Left ventricle myocardium inferior (tissue), 1 donor: Measurements from ENCODE around the gene CATSPER3. TPM values are rescaled to one million over a fixed set of nuclear protein-coding genes. Genes with fewer than 3 reads are reported as not detected.

Experiments used
- DNase-seq: peaks from one replicate; pipeline ENCODE4 v3.0.0-alpha.2; 2020
- H3K27ac ChIP-seq: fragments of 200-600 bp; replicated peaks from 2 replicates; pipeline ENCODE4 v1.8.0; 2021
- H3K27me3 ChIP-seq: fragments of 200-600 bp; 2 replicates; pipeline ENCODE4 v1.8.0; 2021; ENCODE audit warnings: low read depth
- H3K36me3 ChIP-seq: fragments of 200-600 bp; 2 replicates; pipeline ENCODE4 v1.8.0; 2021
- H3K4me1 ChIP-seq: fragments of 200-600 bp; 2 replicates; pipeline ENCODE4 v1.8.0; 2021
- H3K4me3 ChIP-seq: fragments of 200-600 bp; 2 replicates; pipeline ENCODE4 v1.8.0; 2021; ENCODE audit warnings: mild to moderate bottlenecking, moderate library complexity
- H3K9me3 ChIP-seq: fragments of 200-600 bp; replicated peaks from 2 replicates; pipeline ENCODE4 v1.8.0; 2021
- CTCF ChIP-seq: fragments of 200-600 bp; IDR thresholded peaks from 2 replicates; pipeline ENCODE4 v1.8.0; 2021; ENCODE audit warnings: antibody characterized with exemption, mild to moderate bottlenecking, borderline replicate concordance
- intact Hi-C: fragments of 100-400 bp; cut with micrococcal nuclease; formaldehyde crosslinking; loops from one replicate; pipeline ENCODE4 v1.11.0; 2022
- total RNA-seq: library from RNA; stranded (reverse); fragmentation: NEBNext Ultra II Directional; extraction: Animal tissue kit (Norgen Biotek cat#: 25700); gene quantifications from one replicate; pipeline ENCODE4 v1.2.1, GENCODE V29; 2021
- donor health status: DM: no; HTN: yes; CAD: no; lungs with severe emphysema.

CATSPER3 gene
- total RNA-seq, 1 donor from 2014 or later, result 0.49 TPM

GRCh38 chr5:135051872-135052271 is 84.2 kb downstream of the CATSPER3 start:
- Histone ChIP-seq H3K27me3 (peaks cover 79% of the 10 kb centered on the region), H3K4me3 (no peak overlapping the region), H3K36me3 (no peaks in the 10 kb centered on the region), H3K9me3 (no peaks in the 10 kb centered on the region), H3K4me1 (peaks cover 19% of the 10 kb centered on the region), H3K27ac (no peak overlapping the region)
- intact Hi-C loops, result no loop called here
- DNase-seq, result no peak
- no peak for TF ChIP-seq CTCF

- Histone ChIP-seq H3K4me1 (peaks cover 19% of the 10 kb centered on the region), H3K9me3 (no peaks in the 10 kb centered on the region), H3K36me3 (no peaks in the 10 kb centered on the region), H3K27me3 (peaks cover 72% of the 10 kb centered on the region), H3K4me3 (no peak overlapping the region), H3K27ac (no peak overlapping the region)
- DNase-seq, result no peak
- TF ChIP-seq CTCF, result no peak
- intact Hi-C loops, result no loop called here
Measured at GRCh38 chr5:135052511-135053145, 84.9 kb downstream of the CATSPER3 start.

GRCh38 chr5:135053278-135053677 is 85.6 kb downstream of the CATSPER3 start:
- Histone ChIP-seq H3K27me3 (peaks cover 65% of the 10 kb centered on the region), H3K4me1 (peaks cover 19% of the 10 kb centered on the region), H3K36me3 (no peaks in the 10 kb centered on the region), H3K4me3 (no peak overlapping the region), H3K9me3 (no peaks in the 10 kb centered on the region), H3K27ac (no peak overlapping the region)
- no peak for TF ChIP-seq CTCF
- DNase-seq, result no peak
- intact Hi-C loops, result no loop called here

- Histone ChIP-seq H3K36me3 (no peaks in the 10 kb centered on the region), H3K4me1 (peaks cover 19% of the 10 kb centered on the region), H3K27me3 (peaks cover 58% of the 10 kb centered on the region), H3K9me3 (no peaks in the 10 kb centered on the region), H3K4me3 (no peak overlapping the region), H3K27ac (no peak overlapping the region)
- intact Hi-C loops, result no loop called here
- TF ChIP-seq CTCF, result no peak
- no peak for DNase-seq
Measured at GRCh38 chr5:135053989-135054388, 86.3 kb downstream of the CATSPER3 start.

- H3K27me3 ChIP-seq, result peaks cover 53% of the 10 kb centered on the region
- no peak for TF ChIP-seq CTCF
- H3K9me3 ChIP-seq, result no peaks in the 10 kb centered on the region
- H3K36me3 ChIP-seq, result no peaks in the 10 kb centered on the region
- H3K4me3 ChIP-seq, result no peak overlapping the region
- no peak for DNase-seq
- no peak overlapping the region for H3K27ac ChIP-seq
- H3K4me1 ChIP-seq, result peaks cover 19% of the 10 kb centered on the region
- intact Hi-C loops, result no loop called here
Measured at GRCh38 chr5:135054546-135054945, 86.8 kb downstream of the CATSPER3 start.
